ENCODE data around the gene ZNF860. TPM values are rescaled to one million over a fixed set of nuclear protein-coding genes. Genes with fewer than 3 reads are reported as not detected.

Gene ZNF860
- 0.05 and 0.31 TPM in 2 replicates for total RNA-seq

GRCh38 chr3:31981206-31982181, at the start of gene ZNF860, which contains the start of gene OSBPL10:
ZNF860 (plus strand) TSS chr3:31981750; CDS start chr3:31989080, 7,330 bp downstream.
OSBPL10 (minus strand) TSS chr3:31981262; CDS start chr3:31981179, 83 bp downstream.

Other genes with a start within 250 kb of the ZNF860 start
- 13.5 and 33.0 TPM in 2 replicates for gene OSBPL10, start 488 bp upstream of the ZNF860 start, total RNA-seq
- gene GPD1L, start 124.9 kb downstream of the ZNF860 start, total RNA-seq = 5.6 and 8.3 TPM in 2 replicates

Measured in cardiac ventricle fibroblast (primary cell).